Breast epithelium (tissue), 4 donors: ENCODE data around the gene PURB. TPM values are rescaled to one million over a fixed set of nuclear protein-coding genes. Genes with fewer than 3 reads are reported as not detected.
A peak's percentile ranks its signal among the peaks of the same experiment; 100 is the strongest.

Experiments used
- DNase-seq, 2 donors: peaks; one replicate each; pipeline ENCODE4 v3.0.0-alpha.2; 2019; ENCODE audit warnings: low spot score in 2 of 2
- H3K27ac ChIP-seq, 2 donors: fragments of 200-600 bp; sonication (generic) in 1 of 2; one replicate each; pipeline ENCODE4 v1.5.1; 2016 to 2019; ENCODE audit warnings: mild to moderate bottlenecking in 1 of 2
- H3K27me3 ChIP-seq, 2 donors: fragments of 200-600 bp; sonication (generic) in 1 of 2; one replicate each; pipeline versions ENCODE4 v1.5.1 to v1.6.0; 2017 to 2019; ENCODE audit warnings: control low read depth in 1 of 2, mild to moderate bottlenecking in 1 of 2
- H3K36me3 ChIP-seq: fragments of 200-600 bp; one replicate; pipeline ENCODE4 v1.5.1; 2019
- H3K4me1 ChIP-seq, 2 donors: fragments of 200-600 bp; sonication (generic); one replicate each; pipeline ENCODE4 v1.5.1; 2016 to 2019; ENCODE audit warnings: control low read depth in 1 of 2
- H3K4me3 ChIP-seq, 3 donors: fragments of 200-600 bp; sonication (generic); 1 replicate in 2 of 3; 2 replicates in 1 of 3; pipeline ENCODE4 v1.5.1; 2016 to 2019; ENCODE audit warnings: mild to moderate bottlenecking in 3 of 3, moderate library complexity in 2 of 3
- H3K9me3 ChIP-seq, 2 donors: fragments of 200-600 bp; sonication (generic) in 1 of 2; one replicate each; pipeline ENCODE4 v1.5.1; 2016 to 2019; ENCODE audit warnings: control low read depth in 1 of 2
- POLR2A ChIP-seq: fragments of 450-650 bp; IDR thresholded peaks from one replicate; pipeline ENCODE4 v1.6.1; 2016; ENCODE audit warnings: antibody characterized with exemption, mild to moderate bottlenecking, moderate library complexity
- POLR2AphosphoS5 ChIP-seq, 3 donors: sonication (generic); formaldehyde crosslinking; IDR thresholded peaks; one replicate each; pipeline ENCODE4 v1.6.1; 2017; ENCODE audit warnings: antibody characterized with exemption in 3 of 3
- intact Hi-C: fragments of 100-400 bp; cut with DNase I; formaldehyde crosslinking; loops from one replicate; pipeline ENCODE4 v1.15.1; 2023; ENCODE audit warnings: low total_unique reads
- total RNA-seq, 3 donors: library from RNA; depleted of rRNA; stranded (reverse); fragments of >200 nt; gene quantifications; one replicate each; pipeline ENCODE4 v1.1.0, GENCODE V29; 2016
- TF ChIP-seq, protein P1 (sequence below), 3 donors: fragments of 450-650 bp; IDR thresholded peaks; one replicate each; pipeline ENCODE4 v1.5.1; 2016 to 2017; ENCODE audit warnings: antibody characterized with exemption in 3 of 3, mild to moderate bottlenecking in 3 of 3, moderate library complexity in 3 of 3

PURB gene
- total RNA-seq, 3 donors from 2014 or later: 22.7 to 27.2 (median 24.9) TPM

DNA sequence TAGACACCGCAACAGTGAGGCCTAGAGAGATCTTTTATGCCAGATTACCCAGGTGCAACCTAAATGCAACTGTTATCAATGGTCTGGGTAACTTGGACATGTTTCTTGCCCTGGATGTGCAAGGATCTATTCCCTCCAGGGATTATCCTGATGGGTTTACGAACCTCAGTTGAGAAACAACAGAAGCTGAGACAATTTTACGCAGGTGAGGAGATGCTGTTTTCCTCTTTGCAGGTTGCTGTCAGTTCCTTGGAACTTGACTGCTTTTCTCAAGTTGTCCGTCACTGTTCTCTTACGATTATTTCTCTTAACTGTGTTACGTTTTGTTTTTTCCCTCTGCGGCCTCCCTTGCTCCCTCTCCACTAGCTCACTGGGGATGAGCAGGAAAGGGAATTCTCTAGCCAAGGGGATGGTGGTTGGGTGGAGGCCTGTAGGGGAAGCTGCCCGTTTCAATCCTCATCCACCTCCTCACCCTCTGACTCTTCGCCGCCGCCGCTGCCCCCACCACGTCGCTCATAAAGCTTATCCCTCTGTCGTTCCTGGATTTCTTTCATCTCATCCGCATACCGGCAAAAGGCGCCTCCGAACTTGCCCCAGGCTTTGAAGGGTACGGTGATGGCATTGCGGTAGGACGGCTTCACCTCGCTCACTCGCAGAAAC is 1.2 kb downstream of the PURB start:
- no peaks in the 10 kb centered on the region for H3K9me3 ChIP-seq
- no peak for DNase-seq
- peaks cover 0 to 21% of the 10 kb centered on the region in 2 donors for H3K4me1 ChIP-seq
- intact Hi-C loops: no loop called here
- no peaks in the 10 kb centered on the region for H3K36me3 ChIP-seq
- no peak for TF ChIP-seq POLR2A
- TF ChIP-seq, protein P1, sequence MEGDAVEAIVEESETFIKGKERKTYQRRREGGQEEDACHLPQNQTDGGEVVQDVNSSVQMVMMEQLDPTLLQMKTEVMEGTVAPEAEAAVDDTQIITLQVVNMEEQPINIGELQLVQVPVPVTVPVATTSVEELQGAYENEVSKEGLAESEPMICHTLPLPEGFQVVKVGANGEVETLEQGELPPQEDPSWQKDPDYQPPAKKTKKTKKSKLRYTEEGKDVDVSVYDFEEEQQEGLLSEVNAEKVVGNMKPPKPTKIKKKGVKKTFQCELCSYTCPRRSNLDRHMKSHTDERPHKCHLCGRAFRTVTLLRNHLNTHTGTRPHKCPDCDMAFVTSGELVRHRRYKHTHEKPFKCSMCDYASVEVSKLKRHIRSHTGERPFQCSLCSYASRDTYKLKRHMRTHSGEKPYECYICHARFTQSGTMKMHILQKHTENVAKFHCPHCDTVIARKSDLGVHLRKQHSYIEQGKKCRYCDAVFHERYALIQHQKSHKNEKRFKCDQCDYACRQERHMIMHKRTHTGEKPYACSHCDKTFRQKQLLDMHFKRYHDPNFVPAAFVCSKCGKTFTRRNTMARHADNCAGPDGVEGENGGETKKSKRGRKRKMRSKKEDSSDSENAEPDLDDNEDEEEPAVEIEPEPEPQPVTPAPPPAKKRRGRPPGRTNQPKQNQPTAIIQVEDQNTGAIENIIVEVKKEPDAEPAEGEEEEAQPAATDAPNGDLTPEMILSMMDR (IDR thresholded peaks at IDR 0.05): no peak
- no peak for TF ChIP-seq POLR2AphosphoS5 (IDR thresholded peaks at IDR 0.05)
- H3K4me3 ChIP-seq: peak overlapping the region; percentile 77 to 96 (median 95)
- H3K27me3 ChIP-seq: no peaks in the 10 kb centered on the region
- H3K27ac ChIP-seq: peak overlapping the region; percentile 96 to 98

DNA sequence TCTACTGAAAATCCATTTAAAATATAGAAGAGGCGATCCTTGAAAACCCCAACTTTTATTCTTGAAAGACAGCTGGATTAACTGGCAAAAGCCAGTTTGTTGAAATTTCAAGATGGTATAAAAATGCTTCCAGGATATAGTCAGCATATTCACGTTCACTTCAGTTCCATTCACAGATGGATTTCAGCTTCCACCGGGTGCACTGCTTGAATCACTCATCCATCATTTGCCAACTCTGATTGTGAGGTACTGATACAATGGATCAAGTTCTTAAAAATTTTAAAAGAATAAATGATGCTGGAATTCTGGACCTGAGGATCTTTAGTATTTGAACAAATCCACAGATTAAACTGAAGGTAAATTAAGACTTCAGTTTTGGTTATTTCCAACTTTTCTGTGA is 2.4 kb downstream of the PURB start:
- no peak for DNase-seq
- Histone ChIP-seq H3K4me3 (peak overlapping the region in 2 of 3 donors; percentile 77 to 96), H3K9me3 (no peaks in the 10 kb centered on the region), H3K27me3 (no peaks in the 10 kb centered on the region), H3K27ac (peak overlapping the region in 1 of 2 donors; percentile 2), H3K36me3 (no peaks in the 10 kb centered on the region), H3K4me1 (peaks cover 0 to 21% of the 10 kb centered on the region in 2 donors)
- TF ChIP-seq, protein P1 (IDR thresholded peaks at IDR 0.05): no peak
- TF ChIP-seq POLR2A (no peak), POLR2AphosphoS5 (IDR thresholded peaks at IDR 0.05) (no peak)
- intact Hi-C loops: no loop called here

DNA sequence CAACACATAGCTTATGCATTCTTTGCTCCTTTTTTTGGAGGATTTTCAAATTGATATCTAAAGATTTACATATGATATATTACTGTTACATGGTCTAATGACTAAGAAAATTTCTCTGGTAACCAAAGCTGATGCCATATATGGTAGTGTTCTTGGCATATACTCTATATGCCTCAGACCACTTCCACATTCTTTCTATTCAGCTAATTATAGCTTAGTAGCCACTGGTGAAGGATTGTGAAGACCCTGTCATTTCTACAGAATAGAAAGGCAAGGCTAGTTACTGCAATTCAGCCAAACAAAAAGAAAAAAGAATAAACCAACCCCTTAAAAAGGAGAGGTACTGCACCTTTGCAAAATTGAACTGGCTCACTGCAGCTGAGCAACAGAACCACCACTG is 3.7 kb downstream of the PURB start:
- TF ChIP-seq, protein P1 (IDR thresholded peaks at IDR 0.05): no peak
- TF ChIP-seq POLR2AphosphoS5 (IDR thresholded peaks at IDR 0.05) (no peak), POLR2A (no peak)
- peaks cover 0 to 21% of the 10 kb centered on the region in 2 donors for H3K4me1 ChIP-seq

DNA sequence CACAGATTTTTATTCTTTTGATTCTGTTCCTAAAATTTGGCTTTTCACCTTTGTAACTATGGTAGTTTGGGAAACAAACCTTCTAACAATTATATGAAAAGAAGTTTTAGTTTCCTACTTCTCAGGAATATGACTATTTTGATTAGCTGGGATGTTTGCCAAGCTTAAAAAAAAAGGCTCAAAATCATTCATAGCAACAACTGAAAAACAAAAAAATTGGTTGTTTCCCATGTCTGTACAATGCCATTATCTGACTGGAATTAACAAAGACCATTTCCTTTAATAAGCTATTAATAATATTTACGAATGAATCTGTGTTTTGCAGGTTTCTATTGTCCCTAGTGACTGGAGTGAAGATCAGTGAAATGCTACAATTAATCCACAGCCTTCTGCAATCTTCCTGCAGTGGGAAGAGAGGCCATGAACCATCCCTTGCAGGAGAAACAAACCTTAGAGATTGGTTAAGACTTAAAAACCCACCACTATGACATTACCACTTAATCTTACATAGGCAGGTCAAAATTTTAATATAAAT is 4.2 kb downstream of the PURB start:
- H3K36me3 ChIP-seq: no peaks in the 10 kb centered on the region
- no peaks in the 10 kb centered on the region for H3K9me3 ChIP-seq
- intact Hi-C loops: no loop called here
- H3K27me3 ChIP-seq: no peaks in the 10 kb centered on the region
- no peak for TF ChIP-seq POLR2AphosphoS5 (IDR thresholded peaks at IDR 0.05)
- TF ChIP-seq, protein P1 (IDR thresholded peaks at IDR 0.05): no peak
- no peak for DNase-seq
- H3K4me1 ChIP-seq: peaks cover 0 to 21% of the 10 kb centered on the region in 2 donors
- H3K27ac ChIP-seq: no peak overlapping the region
- peak overlapping the region in 2 of 3 donors; percentile 46 to 77 for H3K4me3 ChIP-seq

More for the DNA sequence above, 3.7 kb downstream of the PURB start:
- H3K27ac ChIP-seq: no peak overlapping the region
- DNase-seq: no peak
- H3K27me3 ChIP-seq: no peaks in the 10 kb centered on the region
- no peaks in the 10 kb centered on the region for H3K9me3 ChIP-seq
- intact Hi-C loops: no loop called here
- peak overlapping the region in 2 of 3 donors; percentile 46 to 77 for H3K4me3 ChIP-seq
- no peaks in the 10 kb centered on the region for H3K36me3 ChIP-seq

DNA sequence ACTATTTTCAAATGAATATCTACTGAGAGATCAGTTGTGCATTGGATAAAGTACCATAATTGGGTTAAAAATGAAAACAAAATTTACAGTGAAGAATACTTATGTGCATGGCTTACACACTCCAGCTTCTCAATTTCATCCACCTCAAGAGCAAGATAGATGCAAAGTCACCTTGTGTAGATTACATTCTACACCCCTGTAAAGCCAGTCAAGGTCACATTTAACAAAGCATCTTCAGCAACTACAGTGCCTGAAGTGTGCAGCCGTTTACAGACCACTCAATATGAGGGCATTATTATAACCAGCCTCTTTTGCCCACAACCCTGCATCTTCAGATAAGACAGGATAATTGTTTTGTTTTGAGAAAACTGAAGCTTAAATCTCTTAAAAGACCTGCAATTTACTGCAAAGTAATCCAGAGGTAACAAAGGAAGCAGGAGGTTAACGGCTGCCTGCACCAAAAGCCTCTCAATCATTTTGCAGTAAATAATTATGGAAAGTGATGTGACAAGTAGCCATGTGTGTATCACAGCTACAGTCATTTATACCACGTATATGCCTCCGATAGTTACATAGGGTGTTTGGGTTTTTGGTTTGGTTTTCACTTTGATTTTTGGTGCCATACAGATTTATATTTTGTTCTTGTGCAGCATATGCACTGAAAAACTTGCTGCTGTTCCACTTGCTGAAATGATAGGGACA is 4.9 kb downstream of the PURB start:
- Histone ChIP-seq H3K4me1 (peaks cover 0 to 21% of the 10 kb centered on the region in 2 donors), H3K27ac (no peak overlapping the region)
- intact Hi-C loops: no loop called here

More for the DNA sequence above, 4.9 kb downstream of the PURB start:
- DNase-seq: no peak
- Histone ChIP-seq H3K4me3 (peak overlapping the region in 2 of 3 donors; percentile 4 to 46), H3K27me3 (no peaks in the 10 kb centered on the region), H3K9me3 (no peaks in the 10 kb centered on the region), H3K36me3 (no peaks in the 10 kb centered on the region)
- TF ChIP-seq POLR2A: no peak
- TF ChIP-seq, protein P1 (IDR thresholded peaks at IDR 0.05): no peak
- TF ChIP-seq POLR2AphosphoS5 (IDR thresholded peaks at IDR 0.05): no peak
